ENCODE results near the gene FBLN2.
"Not testable (repeated sequence)": the region's sequence is repeated elsewhere in the genome, so short reads cannot be mapped to it uniquely, and the experiment has no call there.

Gene FBLN2

GRCh38 chr3:13548696-13549622 lies at the start of gene FBLN2:
FBLN2 (plus strand) TSS chr3:13549125; CDS start chr3:13570356, 21,231 bp downstream.
- no peak for DNase-seq (ENCODE audit: low read depth)

- DNase-seq (ENCODE audit: low read depth), result not testable (repeated sequence)
Measured at GRCh38 chr3:13499246-13499645, 49.7 kb upstream of the FBLN2 start.

GRCh38 chr3:13500133-13500885 lies 48.6 kb upstream of the FBLN2 start:
- DNase-seq (ENCODE audit: low read depth), result no peak

DNA sequence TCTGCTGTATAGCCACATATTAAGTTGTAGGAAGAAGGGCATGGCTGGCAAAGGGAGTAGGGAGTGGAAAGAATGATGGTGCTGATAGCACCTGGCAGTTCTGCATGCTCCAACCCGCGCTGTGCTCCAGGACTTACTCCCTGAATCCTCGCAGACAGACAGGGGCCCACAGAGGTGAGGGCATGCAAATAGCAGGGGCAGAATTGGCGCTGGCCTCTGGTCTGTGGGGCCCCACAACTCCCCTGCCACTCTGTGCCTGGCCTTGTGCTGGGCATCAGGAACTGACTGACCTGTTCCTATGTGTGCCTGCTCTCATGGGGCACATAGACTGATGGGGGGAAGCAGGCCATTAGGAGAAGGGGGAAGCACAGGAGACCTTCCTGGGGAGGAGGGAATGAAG lies 47.9 kb upstream of the FBLN2 start:
- no peak for DNase-seq (ENCODE audit: low read depth)

- DNase-seq (ENCODE audit: low read depth), result no peak
Measured at GRCh38 chr3:13501521-13501920, 47.4 kb upstream of the FBLN2 start.

GRCh38 chr3:13501958-13502790 lies 46.8 kb upstream of the FBLN2 start:
- no peak for DNase-seq (ENCODE audit: low read depth)

DNA sequence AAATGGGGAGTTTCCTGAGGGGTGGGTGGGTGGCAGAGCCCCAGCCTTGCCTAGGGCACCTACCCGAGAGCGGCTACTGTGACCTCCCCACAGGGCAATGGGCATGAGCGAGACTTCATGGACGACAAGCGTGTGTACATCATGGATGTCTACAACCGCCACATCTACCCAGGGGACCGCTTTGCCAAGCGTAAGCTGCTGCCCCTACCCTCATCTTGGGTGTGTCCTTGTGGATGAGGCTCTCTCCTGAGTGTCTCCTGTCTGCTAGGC lies 46.2 kb upstream of the FBLN2 start:
- DNase-seq (ENCODE audit: low read depth), result no peak

DNA sequence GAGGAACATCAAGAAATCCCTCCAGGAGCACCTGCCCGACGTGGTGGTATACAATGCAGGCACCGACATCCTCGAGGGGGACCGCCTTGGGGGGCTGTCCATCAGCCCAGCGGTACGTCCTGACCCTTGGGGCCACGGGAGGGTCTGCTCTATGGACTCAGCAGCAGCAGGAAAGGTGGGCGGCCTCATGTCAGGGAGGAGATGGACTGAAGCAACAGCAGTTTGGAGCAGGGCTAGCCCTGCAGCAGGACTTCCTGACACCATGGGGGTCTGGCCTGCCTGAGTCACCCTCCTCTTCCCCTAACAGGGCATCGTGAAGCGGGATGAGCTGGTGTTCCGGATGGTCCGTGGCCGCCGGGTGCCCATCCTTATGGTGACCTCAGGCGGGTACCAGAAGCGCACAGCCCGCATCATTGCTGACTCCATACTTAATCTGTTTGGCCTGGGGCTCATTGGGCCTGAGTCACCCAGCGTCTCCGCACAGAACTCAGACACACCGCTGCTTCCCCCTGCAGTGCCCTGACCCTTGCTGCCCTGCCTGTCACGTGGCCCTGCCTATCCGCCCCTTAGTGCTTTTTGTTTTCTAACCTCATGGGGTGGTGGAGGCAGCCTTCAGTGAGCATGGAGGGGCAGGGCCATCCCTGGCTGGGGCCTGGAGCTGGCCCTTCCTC lies 44.6 kb upstream of the FBLN2 start:
- no peak for DNase-seq (ENCODE audit: low read depth)

DNA sequence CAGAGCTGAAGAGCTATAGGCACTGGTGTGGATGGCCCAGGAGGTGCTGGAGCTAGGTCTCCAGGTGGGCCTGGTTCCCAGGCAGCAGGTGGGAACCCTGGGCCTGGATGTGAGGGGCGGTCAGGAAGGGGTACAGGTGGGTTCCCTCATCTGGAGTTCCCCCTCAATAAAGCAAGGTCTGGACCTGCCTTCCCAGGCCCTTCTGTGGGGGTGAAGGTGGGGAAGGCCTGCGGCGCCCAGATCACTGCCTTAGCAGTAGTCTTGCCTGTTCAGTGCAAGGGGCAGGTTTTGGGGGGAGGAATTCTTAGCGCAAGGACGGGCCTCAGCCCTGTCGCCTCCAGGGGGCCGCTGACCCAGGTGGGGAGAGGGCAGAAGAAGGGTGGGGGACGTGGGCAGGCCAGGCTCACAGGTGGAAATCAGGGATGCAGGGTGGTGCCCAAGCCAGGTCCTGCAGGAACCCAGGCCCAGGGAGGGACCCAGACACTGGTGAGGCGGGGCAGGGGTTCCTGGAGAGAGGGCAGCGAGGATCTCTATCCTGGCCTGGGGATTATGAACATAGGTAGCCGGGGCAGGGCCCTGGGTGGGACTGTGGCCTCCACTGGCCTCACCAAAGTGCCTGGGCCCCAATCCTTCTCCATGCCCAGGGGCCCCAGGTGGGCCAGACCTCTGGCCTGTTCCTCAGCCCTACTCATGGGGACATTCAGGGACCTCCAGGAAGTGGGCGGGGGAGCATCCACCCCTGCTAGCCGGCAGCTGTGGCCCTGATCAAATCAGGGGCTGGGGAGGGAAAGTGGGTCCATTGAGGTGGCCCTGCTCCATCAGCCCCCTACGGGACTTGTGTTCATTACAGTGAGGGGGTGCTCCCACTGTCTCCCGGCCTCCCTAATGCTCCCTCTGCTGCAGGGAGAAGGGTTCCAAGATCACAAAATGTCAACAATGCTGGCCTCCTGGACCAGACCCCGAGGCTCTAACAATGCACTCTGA lies 43.5 kb upstream of the FBLN2 start:
- DNase-seq (ENCODE audit: low read depth), result no peak

- DNase-seq (ENCODE audit: low read depth), result no peak
Measured at GRCh38 chr3:13506239-13506638, 42.7 kb upstream of the FBLN2 start.

DNA sequence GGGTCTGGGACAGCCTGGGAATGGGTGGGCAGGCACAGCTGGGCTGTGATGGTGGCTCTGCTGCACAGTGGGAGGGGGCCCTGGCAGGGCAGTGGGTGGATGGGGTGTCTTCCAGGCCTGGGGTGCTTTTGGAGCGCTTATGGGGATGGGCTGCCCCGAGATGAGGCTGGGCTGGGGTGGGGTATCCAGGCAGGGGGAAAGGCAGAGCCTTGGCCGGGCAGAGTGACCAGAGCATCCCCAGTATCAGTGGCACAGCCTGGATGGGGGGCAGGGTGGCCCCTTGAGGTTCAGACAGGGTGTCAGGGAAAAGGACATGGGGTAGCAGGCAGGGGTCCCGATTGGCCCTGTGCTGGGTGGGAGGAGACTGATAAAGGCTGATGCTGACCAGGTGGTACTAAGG lies 42.2 kb upstream of the FBLN2 start:
- no peak for DNase-seq (ENCODE audit: low read depth)

GRCh38 chr3:13507247-13507569 lies 41.7 kb upstream of the FBLN2 start:
- DNase-seq (ENCODE audit: low read depth), result no peak

- no peak for DNase-seq (ENCODE audit: low read depth)
Measured at GRCh38 chr3:13507570-13508339, 41.2 kb upstream of the FBLN2 start.

DNA sequence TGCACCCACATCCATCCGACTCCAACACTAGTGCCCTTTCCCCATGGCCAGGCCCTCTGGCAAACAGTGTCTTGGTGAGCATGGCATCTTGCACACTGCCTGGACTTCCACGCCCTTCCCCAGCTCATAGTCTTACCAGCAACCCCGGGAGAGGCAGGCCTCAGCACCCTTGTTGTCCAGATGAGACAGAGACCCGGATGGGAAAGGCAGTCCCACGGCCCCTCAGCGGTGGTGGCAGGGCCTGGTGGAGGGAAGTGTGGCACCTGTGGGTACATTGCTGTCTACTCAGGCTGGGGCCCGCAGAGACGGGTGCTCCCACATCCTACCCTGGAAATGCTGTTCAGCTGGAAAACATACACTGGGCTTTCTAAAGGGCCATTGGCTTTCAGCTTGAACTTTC lies 40.4 kb upstream of the FBLN2 start:
- no peak for DNase-seq (ENCODE audit: low read depth)

DNA sequence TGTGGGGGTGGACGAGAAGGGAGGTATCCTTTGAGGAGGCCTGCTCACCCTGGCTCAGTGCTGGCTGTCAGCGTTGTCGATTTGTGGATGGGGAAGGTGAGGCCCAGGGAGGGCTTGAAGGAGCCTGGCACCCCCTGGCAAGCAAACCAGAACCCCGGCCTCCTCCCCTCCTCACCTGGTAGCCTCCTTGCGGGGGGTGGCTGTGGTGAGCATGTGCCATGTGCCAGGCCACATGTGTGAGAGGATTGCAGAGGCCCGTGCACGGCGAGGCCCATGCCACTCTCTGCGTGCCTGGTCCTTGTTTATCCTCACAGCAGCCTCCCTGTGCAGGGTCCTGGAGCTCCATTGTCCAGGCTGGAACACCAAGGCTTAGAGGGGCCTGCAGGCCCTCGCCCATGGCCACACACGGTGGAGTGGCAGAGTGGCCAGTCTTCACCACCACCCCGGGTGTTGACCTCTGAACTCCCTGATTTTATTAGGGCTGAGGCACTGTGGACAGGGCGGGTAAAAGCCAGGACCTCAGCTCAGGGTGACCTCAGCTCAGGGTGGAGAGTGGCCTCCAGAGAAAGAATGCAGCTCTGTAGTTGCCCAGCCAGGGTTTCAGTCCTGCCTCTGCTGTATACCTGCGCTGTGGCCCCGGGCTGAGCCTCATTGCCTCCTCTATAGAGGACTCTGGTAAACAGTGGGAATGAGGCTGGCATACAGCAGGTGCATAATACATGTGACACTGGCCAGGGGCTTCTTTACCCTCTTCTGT lies 39.7 kb upstream of the FBLN2 start:
- DNase-seq (ENCODE audit: low read depth), result no peak

- DNase-seq (ENCODE audit: low read depth), result no peak
Measured at GRCh38 chr3:13509816-13510192, 39.1 kb upstream of the FBLN2 start.

DNA sequence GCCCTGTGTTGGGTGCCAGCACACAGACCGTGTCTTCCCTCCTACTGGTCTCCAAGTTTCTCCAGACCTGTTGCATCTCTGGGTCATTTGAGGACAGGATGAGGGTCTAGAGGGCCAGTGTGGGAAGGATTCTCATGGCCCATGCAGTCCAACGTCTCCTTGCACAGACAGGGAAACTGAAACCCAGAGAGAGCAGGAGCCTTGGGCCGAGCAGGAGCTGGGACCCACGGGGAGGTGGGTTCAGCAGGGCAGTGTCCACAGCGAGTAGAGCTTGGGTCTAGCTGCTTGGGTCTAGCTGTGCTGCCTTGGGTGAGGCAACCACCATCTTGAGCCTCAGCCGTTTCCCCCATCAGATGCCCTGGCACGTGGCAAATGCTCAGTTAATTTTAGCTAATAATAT lies 36.5 kb upstream of the FBLN2 start:
- DNase-seq (ENCODE audit: low read depth), result no peak

DNA sequence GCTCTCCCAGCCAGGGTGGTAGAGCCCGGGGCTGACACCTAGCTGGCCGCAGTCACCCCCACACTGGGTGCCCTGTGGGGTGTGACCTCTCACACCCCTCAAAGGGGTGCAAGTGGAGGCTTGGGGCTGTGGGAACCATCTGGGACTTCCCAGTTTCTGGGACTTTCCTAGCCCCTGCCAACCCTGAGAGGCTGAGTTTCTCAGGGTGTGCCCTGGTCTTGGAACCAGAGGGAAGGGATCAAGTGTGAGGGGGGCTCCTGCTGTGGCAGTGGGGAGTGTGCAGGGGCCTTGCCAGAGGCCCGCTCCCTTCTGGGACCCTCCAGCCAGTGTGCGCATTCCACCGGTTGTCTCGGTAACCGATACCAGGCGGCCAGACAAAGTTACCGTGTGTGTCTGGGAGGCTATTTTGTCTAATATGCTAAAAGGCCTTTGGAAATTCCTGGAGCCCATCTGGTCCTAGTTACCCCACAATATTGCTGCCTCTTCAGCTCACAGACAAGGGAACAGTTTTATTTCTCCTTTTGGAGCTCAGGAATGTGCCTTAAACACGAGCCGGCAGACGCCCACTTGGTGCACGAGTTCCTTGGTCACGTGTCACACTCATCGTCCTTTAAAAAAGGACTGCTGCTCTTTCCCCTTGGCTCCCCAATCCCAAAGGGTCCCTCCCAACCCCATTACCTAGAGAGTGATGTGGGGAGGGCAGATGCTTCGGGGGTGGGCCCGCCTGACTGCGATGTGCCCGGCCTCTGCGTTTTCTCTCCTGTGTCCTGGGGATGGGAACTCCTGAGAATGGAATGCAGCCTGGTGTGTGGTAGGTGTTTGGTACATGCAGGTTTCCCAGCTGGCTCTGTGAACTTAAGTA lies 35.6 kb upstream of the FBLN2 start:
- DNase-seq (ENCODE audit: low read depth), result no peak
